ENCODE results near the gene KCNC3.

KCNC3 gene

GRCh38 chr19:50326101-50326664 is 3.0 kb downstream of the KCNC3 start:
- DNase-seq = no peak

DNA sequence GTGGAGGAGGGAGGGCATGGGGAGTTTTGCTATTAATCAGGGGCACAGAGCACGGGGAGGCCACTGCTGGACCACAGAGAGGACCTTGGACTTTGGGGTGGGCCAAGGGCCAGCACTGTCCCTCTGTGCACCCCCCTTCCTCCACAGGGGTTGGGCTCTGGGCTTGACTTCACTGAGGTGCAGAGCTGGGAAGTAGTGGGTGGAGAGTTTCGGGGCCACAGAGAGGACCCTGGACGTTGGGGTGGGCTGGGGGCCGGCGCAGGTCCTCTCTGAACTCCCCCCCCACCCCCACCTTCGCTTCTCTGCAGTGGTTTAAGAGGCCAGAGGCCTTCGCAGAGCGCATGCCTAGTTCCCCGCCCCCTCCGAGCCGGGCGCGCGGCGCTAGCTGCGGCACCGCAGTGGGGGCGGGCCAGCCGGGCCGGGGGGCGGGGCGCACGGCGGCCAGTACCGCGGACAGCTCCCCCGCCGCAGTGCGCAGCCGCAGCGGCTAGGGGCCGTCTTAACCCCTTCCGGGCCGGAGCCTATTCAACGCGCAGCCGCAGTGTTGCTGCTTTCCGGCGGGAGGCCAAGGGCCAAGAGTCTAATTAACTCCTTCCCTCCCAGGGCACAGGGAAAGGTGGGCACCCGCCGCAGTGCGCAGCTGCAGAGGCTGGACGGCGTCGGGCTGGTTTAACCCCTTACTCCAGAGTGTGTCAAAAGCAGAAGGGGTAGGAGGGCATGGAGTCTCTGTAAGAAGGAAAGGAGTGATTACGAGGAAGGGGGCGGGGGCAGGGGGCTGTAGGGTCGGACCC is 3.7 kb downstream of the KCNC3 start:
- DNase-seq = peak; percentile 82

DNA sequence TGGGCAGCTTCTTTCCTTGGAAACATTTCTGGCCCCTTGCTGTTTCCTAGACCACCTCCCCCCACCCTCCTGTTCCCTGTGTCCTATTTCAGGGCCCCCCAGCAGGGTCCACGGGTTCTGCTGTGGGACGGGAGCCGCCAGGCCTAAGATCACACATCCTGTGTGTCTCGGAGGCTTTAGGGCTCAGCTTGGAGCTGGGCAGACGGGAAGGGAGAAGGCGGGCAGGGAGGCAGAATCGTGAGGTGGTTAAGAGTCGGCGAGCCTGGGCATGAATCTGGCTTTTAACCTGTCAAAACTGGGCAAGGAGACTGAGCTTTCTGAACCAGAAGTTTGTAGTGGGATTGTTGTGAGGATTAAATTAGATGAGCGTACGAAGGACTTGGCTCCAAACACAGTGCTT is 4.8 kb downstream of the KCNC3 start:
- no peak for DNase-seq

DNA sequence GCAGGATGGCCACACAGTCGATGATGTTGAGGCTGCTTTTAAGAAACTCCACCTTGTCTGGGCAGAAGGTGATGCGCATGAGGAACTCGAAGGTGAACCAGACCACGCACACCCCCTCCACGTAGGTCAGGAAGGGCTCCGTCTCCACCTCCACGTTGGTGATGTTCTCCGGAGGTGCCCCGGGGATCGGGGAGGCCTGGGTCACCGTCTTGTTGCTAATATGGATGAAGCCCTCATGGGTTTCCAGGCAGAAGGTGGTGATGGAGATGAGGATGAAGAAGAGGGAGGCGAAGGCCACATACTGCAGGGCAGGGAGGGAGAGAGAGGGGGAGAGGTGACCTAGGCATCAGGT is 5.4 kb downstream of the KCNC3 start:
- no peak for DNase-seq

DNA sequence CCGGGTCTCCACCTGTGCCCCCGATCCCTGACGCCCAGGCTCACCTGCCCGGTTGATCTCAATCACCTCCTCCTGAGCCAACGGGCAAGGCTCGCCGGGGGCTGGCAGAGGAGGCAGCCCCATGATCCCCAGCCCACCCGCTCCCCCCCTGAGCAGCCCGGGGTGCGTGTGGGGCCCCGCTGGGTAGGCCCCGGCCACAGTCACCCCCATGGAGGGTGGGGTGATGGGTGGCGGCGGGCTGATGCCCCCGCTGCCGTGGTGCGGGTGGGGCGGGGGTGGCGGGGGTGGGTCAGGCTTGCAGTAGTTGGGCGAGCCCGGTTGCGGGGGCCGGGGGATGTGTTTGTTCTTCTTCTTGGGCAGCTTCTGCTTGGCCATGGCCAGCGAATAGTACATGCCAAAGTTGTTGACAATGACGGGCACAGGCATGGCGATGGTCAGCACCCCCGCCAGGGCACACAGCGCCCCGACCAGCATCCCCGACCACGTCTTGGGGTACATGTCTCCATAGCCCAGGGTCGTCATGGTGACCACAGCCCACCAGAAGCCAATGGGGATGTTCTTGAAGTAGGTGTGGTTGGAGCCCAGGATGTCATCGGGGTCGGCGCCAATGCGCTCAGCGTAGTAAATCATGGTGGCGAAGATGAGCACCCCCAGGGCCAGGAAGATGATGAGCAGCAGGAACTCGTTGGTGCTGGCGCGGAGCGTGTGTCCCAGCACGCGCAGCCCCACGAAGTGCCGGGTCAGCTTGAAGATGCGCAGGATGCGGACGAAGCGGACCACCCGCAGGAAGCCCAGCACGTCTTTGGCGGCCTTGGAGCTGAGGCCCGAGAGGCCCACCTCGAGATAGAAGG is 6.0 kb downstream of the KCNC3 start:
- no peak for DNase-seq

DNA sequence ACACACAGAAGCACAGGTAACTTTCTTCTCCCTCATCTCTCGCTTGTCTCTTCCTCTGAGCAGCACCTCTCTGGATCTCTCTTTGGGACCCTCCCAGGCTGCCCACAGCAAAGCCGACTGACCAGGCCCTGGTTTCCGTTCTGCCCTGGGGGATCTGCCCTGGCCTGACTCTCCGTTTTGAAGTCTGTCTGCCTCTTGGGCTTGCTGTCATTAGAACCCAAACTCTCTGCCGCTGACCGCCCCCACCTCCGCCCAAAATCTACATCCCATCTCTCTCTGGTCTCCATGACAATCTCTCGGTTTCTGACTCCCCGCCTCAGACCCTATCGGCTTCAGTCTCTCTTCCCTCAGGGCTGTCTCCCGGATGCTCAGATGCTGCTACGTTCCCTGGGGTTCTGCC is 6.9 kb downstream of the KCNC3 start:
- DNase-seq = no peak

DNA sequence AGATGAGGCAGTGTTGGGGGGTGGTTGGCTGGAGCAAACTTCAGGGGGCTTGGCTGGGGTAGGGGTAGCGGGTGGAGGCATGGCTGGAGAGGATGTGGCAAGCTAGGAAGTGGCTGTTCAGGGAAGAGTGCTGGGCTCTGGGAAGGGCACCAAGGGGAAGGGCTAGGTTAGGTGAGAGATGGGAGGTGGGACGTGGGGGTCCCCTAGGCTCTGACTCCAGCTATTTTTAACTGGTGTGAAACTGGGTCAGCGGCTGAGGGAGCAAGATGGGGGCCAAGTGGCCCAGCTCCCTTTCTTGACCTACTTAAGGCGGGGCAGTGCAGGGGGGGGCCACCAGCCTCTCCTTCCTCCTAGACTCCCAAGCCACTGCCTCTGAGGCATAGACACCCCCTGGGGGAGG is 7.3 kb downstream of the KCNC3 start:
- DNase-seq = no peak

GRCh38 chr19:50320596-50320995 is 8.6 kb downstream of the KCNC3 start:
- no peak for DNase-seq

- no peak for DNase-seq
Observed at GRCh38 chr19:50320051-50320450, 9.1 kb downstream of the KCNC3 start.

DNA sequence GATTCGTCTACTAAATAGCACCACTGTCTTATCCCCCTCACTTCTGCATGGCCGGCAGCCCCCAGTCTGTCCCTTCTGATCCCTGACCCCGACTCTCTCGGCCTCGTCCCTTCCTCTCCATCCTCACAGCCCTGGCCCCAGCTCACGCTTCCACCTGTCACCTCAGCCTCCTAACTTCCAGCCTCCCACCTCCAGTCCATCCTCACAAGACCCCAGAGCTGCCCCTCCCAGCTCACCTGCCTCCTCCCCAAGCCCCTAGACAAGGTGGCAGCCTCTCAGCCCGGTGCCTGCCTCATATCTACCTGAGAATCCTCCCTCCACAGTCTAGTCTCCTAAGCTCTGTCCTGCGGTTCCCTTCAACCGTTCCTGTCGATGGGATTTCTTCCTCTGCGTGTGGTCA is 10.0 kb downstream of the KCNC3 start:
- DNase-seq = no peak

GRCh38 chr19:50318438-50318837 is 10.7 kb downstream of the KCNC3 start:
- no peak for DNase-seq

- DNase-seq = no peak
Observed at GRCh38 chr19:50317115-50317514, 12.1 kb downstream of the KCNC3 start.

DNA sequence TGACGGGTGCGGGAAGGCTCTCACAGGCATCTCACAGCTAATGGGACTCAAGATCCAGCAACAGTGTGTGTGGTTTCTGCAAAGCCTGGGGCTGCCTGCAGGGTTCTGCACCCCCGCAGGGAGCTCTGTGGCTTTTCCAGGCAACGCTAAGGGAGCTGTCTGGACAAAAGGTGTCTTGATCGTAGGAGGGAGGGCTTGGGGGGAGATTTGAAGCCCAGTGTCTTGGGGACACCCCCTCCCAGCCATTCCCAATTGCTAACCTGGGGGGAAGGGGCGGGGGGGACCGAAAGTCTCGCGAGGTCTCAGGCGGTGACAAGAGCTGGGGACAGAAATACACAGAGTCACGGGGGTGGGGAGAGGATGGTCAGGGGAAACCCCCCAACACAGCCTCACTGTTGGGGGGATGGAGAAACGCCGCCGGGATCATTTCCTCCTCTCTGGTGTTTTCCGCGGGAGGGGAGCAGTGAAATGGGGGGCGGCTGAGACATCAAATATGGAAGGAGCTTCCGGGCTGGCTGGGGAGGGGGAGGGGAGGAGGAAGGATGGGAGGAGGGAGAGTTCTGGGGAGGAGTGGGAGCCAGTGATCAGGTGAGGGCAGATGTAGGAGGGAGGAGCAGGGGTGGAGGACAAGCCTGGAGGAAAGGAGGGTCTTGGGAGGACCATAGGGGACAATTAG is 13.3 kb downstream of the KCNC3 start:
- DNase-seq = no peak

GRCh38 chr19:50314724-50315708 is 14.2 kb downstream of the KCNC3 start:
- DNase-seq = no peak

- DNase-seq = peak; percentile 17
Observed at GRCh38 chr19:50313812-50314536, 15.2 kb downstream of the KCNC3 start.

- no peak for DNase-seq
Observed at GRCh38 chr19:50312967-50313811, 16.0 kb downstream of the KCNC3 start.

DNA sequence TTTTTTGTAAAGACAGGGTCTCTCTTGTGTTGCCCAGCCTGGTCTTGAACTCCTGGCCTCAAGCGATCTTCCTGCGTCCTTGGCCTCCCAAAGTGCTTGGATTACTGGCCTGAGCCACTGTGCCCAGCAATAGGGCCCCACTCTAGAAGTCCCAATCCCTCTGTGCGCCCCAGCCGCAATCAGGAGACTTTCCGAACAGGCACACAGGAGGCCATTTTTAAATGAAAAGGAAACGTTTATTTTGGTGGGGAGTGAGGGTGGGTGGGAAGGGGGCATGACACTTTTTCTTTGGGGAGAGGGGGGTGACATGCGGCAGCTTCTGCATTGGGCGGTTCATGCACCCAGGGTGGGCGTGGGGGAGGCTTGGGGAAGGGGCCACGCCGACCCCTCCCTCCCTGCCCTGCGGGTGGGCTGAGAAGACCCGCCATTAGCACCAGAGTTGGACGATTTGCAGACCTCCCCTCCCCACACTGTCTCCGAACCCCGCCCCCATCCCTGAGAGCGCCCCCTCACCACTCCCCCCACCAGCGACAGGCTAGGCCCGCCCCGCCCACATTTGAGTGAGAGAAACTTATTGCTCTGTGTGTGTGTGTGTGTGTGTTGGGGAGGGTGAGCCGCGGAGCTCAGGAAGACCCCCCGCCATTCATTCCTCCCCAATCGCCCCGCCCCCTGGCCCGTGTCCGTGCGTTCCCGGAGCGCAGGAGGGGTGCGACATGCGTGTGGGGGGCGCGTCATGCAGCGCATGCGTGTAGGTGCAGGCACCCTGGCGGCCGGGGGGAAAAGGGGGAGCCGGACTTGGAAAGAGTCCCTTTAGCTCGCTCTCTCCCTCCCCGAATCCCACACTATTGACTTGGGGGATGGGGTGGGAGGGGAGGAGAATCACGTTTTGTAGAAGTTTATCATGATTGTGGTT is 17.2 kb downstream of the KCNC3 start:
- peak; percentile 16 for DNase-seq

DNA sequence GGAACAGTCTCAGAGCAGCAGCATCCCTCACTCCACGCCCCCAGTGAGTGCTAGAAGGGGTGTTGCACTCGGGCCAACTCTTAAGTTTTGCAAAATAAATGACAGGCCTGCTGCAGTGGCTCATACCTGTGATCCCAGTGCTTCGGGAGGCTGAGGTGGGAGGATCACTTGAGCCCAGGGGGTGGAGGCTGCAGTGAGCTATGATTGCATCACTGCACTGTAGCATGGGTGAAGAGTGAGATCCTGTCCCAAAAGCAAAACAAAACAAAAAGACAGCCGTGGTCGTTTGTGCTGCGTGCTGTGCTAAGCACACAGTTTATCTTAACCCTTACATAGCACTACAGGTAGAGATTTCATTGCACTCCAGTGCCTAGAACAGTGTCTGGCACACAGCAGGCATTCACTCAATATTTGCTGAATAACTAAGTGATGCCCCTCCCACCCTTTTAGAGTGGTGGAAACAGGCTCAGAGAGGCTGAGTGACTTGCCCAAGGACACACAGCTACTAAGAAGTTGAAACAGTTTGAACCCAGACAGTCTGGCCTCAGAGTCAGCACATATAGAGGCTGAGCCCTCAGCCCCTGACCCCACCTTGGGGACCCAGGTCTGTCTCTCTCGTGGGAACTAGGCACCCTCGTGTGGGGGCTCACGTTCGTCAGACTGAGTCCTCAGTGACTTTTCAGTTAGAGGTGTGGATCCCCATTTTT is 18.3 kb downstream of the KCNC3 start:
- no peak for DNase-seq

Data from NCI-H526 treated with DMSO at 0.1 percent for 48 hours (cell line).